ENCODE results near the gene EVA1C.

- TF ChIP-seq REST (IDR thresholded peaks at IDR 0.05; ENCODE audit: insufficient read depth in 1 of 2, low read depth in 2 of 2, low read length in 2 of 2) (no peak), POLR2AphosphoS5 (IDR thresholded peaks at IDR 0.05; ENCODE audit: low read depth, low read length) (no peak), TAF1 (IDR thresholded peaks at IDR 0.05; ENCODE audit: borderline replicate concordance, insufficient read depth, low read length) (no peak)
Observed at GRCh38 chr21:32514275-32515055, 102.0 kb downstream of the EVA1C start.

Measured in PFSK-1 (cell line).